GM18858 (cell line): ENCODE measurements around the gene STK32B.
"Not testable (repeated sequence)": the region's sequence is repeated elsewhere in the genome, so short reads cannot be mapped to it uniquely, and the experiment has no call there.

Source experiments
- ATAC-seq: cut with Tn5 transposase; IDR thresholded peaks from one replicate; pipeline ENCODE4 v1.9.1; 2021; ENCODE audit not compliant: unreplicated experiment

Gene STK32B

DNA sequence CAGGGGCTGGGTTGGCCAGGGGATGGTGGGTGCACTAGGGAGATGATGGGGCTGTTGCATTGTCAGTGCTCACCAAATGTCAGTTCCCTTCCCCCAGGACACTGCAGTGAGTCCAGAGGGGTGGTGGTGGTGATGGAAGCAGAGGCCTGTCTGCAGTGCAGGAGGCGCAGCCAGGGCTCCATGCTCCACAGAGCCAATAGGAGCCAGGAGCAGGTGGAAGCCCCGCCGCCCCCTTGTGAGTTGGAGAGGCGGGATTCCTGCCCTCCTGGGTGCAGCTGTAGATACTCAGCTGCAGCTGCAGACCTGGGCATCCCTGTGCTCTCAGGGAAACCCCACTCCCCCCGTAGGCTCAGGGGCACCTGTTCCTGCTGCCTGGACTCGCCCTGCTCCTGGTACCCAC lies 372.4 kb downstream of the STK32B start:
- ATAC-seq = no peak

DNA sequence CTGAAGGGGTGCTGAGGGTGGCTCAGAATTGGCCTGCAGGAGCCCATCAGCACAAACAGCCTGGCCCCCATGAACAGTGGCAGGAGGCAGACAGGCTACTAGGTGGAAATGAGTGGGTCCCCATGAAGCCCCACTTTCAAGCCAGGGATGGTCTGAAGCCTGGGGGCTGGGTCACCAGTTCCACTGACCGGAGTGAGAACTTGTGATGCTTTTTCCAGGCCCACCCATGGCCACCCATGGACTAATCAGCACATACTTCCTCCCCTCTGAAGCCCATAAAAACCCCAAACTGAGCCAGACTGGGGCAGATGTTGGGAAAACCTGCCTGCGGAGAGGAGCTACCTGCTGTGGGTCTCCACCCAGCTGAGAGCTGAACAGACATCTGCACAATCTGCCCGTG lies 372.9 kb downstream of the STK32B start:
- ATAC-seq = no peak

DNA sequence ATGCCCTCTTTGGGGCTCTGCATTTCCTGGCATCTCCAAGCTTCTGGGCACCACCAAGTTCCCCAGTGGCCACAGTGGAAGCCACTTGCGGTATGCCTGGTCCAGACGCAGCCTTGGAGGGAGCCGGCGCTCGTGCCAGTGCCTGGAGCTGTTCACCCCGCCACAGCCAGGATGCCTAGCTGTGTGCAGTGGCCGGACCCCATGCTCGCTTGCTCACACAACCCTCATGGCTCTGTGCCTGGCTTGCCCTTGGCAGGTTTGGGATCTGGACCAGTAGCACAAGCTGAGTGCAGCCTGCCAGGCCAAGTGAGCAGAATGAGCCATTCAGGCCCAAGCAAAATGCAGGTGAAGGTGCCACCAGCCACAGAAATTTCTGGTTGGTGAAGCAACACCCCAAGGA lies 373.6 kb downstream of the STK32B start:
- ATAC-seq = no peak

DNA sequence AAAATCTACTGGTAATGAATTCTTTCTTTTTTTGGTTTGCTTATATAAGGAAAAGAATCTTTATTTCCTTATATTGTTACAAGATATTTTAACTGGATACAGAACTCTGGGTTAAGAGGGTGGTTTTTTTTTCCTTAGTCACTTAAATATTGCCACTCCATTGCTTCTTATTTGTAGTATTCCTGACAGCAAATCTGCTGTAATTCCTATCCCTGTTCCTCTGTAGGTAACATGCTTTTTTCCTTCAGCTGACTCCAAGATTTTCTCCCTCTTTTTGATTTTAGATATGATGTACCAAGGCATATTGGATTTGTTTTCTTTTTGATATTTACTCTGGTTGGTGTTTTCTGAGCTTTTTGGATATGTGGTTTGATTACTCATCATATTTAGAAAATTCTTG lies 378.5 kb downstream of the STK32B start:
- ATAC-seq = no peak

DNA sequence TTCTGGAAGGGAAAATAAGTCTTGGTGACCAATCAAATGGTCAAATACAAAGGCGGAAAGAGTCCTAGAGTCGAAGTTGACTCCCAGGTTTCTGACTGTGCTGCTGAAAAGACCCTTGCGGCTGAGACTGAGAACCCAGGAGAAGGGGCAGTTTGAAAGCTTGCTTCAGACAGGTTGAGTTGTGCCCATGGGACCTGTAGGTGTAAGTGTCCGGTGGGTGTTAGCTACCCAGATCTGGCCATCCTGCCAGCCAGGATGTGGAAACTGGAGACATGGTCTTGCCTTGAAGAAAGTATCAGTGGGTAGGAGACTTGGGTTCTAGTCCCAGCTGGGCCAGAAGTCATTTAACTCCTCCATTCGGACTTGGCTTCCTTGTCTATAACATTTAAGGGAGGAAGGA lies 381.9 kb downstream of the STK32B start:
- ATAC-seq = no peak

DNA sequence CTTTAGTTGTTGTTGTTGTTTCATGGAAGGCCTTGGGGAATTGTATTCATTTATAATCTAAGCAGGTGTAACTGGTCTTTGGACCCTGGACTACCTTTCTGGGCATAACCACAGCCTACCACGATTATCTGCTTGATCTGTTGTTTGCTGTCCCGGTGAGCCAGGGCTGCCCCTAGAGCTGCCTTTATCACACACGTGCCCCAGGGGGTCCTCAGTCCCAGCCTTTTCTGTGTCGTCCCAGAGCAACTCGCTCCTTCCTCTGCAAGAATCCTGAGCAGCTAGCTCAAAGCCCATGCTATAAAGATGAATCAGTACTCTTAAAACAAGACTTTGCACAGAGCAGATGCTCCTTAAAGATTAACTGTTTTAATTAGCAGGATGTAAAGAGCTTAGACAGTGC lies 383.9 kb downstream of the STK32B start:
- ATAC-seq = no peak

DNA sequence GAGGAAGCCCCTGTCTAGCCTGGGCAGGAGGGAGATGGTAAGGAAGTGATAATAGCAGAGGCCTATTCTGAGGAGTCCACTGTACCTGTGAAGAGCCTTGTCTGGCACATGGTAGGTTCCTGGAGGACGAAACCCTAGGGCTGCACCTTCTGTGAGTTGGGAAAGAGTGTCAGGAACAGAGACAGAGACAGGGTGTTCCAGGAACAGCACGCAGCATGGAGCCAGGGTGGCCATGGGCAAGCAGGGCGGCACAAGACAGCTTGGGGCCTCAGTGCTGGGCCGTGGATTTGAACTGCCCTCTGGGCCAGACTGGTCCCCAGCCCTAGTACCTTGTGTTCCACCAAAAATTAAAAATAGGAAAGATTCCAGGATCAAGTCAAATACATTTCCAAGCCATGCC lies 384.5 kb downstream of the STK32B start:
- ATAC-seq = no peak

DNA sequence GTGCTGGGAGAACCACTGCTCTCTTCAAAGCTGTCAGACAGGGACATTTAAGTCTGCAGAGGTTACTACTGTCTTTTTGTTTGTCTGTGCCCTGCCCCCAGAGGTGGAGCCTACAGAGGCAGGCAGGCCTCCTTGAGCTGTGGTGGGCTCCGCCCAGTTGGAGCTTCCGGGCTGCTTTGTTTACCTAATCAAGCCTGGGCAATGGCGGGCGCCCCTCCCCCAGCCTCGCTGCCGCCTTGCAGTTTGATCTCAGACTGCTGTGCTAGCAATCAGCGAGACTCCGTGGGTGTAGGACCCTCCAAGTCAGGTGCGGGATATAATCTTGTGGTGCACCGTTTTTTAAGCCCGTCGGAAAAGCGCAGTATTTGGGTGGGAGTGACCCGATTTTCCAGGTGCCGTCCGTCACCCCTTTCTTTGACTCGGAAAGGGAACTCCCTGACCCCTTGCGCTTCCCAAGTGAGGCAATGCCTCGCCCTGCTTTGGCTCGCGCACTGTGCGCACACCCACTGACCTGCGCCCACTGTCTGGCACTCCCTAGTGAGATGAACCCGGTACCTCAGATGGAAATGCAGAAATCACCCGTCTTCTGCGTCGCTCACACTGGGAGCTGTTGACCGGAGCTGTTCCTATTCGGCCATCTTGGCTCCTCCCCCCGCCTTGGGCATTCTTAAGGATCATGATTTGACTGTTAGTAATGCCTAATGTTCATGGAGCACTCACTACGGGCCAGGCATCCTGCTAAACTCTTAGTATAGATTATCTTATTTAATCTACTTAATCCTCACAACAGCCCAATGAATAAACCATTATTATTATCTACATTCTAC lies 392.9 kb downstream of the STK32B start:
- ATAC-seq = not testable (repeated sequence)

DNA sequence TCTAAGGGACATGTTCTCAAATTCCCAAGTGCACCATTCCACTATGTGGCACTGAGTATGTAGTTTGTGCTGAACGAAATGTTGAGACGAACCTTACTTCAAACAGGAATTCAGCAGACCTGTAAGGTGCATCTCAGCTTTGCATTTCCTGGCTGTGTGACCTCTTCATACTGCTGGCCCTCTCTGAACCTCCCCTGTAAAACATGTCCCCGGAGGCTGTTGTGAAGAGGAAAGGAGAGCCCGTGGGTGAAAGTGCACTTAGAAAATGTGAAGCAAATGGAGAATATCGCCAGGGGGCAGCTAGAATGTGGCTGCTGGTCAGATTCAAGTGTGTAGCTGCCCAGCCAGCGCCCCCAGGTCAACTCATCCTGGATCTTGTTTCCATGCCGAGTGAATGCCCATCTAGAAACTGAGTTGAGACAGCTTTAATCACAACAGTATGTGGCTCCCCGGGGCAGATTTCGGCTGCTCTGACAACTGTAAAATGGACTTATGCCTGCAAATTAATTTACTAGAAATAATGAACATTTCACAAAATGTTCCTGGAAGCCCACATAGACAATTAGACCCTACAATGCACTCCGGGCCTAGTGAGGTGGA lies 393.7 kb downstream of the STK32B start:
- ATAC-seq = no peak

DNA sequence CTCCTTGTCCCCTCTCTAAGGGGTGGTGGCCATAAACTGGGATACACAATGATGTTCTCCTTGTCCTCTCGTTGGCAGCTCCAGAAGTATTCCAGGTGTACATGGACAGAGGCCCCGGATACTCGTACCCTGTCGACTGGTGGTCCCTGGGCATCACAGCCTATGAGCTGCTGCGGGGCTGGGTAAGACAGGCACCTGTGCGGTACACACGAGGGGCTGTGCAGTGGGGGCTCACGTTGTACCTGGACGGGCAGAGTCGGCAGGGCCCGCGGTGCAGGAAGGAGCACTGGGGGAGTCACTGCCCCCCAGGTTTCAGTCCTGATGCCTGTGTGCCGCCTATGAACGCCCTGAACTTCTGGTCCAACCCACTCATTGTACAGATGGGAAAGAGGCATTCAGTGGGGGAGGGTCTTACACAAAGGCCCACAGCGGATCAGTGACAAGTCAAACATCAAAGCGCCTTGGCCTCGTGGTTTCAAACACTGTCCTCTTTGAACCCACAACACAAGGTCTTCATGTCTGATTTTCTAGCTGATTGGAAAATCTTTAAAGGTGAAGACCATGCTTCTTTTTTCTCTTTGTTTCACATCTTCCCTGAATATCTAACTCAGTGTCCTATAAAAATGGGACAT lies 395.4 kb downstream of the STK32B start:
- no peak for ATAC-seq

DNA sequence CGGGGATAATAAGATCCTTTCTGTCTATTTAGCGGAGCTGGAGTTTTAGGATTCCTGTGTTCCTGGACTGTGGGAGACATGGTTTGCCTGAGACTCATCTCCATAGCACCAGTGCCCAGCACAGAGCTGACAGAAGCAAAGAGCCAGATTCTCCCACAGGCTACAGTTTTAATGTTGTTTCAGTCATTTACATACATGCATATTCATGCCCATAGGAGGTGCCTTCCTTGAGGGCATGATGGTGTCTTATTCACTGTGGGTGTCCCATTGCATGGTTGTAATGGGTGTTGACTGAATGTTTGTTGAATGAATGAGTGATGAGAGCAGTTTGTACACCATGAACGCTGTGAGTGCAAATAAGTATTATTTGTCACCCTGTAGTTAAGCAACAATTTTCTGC lies 396.5 kb downstream of the STK32B start:
- ATAC-seq = no peak

DNA sequence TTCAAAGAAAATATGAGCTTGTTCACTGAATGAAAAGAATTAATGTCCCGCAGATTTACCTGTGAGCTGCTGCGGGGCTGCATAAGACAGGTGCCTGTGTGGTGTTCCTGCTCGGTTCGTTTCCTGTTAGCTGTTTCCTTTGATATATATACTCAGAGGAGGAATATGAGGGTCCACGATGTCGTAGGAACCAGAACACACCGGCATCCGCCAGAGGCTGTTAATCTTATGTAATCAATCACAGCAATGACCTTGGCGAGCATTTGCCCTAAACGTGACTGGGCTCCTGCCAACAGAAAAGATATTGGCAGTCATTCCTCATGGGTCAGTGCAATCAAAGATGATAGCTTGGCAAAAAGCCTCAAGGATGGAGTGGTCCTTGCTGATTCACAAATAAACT lies 396.9 kb downstream of the STK32B start:
- no peak for ATAC-seq

DNA sequence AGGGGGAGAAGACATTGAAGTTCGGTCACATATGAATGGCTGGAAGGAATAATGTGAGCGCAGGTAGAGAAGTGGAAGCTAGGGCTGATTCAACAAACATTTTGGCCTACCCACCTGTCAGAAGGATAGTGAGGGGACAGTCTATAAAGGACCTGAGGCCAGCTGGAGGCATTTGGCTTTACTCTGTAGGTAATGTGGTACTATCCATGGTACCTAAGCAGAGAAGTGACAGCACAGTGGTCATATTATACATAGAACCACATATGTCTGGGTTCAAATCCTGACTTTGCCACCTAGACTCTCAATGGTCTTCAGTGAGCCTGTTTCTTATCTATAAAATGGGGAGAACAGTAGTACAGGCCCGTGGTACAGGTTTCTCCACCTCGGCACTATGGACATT lies 400.0 kb downstream of the STK32B start:
- ATAC-seq = no peak

DNA sequence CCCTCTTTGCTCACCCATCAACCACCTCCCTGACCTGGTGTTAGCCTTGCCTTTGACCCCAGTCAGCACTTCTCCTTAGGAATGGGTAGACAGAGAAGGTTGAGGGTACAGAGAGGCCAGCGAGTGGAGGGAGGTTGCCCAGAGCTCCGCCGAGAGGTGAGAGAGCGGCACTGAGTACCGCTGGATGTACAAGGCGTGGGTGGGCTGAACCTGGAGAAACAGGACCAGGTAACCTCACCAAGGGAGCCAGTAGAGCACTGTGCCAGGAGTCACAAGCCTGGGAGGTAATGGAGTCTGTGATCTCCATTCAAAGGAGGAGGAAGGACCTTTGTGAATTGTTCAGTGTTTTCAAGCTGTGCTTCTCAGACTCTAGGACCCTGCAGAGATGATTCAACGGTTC lies 400.9 kb downstream of the STK32B start:
- no peak for ATAC-seq

DNA sequence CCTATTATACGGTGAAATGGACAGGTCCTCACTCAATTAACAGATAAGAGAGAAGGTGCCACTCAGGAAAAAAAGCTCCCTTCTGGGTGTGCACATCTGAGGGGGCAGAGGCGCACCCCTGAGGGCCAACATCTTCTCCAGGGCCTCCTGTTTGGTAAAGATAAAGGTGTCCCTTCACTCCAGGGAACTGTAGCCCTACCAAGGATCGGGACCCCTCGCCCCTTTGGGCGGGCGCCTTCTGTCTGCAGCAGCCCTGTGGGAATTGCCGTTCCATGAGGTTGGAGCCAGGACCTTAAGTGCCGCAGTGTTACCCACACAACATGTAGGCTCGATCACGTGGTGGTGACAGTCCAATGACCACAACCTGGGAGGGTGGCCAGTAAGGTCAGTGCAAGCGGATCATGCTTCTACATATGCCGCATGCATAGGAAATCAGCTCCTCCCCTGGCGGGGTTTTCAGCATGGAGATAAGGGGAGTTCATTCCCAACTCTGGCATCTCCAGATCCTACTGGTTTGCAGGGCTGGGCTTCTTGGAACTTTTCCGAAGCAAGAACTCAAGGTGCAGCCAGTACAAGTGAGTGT lies 403.8 kb downstream of the STK32B start:
- ATAC-seq = no peak

DNA sequence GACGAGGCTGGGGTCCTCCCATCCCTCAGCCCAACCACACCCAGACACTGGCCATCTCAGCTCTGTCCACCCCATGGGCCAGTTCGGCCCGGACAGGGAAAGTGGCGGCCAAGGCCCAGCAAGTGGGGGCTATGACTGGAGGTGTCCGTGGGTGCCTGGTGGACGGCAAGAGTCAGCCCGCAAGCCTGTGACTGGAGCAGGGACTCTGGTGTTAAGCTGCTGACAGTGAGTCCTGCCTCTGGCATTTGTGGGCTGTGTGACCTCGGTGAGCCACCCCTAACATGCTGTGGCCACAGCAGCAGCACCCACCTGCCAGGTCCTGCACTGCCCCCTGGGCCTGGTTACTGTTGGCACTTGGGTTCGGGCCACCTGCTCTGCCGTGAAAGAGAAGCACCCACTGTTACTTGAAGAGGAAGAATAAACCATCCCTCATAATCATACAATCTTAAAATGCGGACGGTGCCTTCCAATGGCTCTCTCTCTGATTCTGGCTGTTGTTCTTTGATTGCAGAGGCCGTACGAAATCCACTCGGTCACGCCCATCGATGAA lies 405.1 kb downstream of the STK32B start:
- no peak for ATAC-seq

DNA sequence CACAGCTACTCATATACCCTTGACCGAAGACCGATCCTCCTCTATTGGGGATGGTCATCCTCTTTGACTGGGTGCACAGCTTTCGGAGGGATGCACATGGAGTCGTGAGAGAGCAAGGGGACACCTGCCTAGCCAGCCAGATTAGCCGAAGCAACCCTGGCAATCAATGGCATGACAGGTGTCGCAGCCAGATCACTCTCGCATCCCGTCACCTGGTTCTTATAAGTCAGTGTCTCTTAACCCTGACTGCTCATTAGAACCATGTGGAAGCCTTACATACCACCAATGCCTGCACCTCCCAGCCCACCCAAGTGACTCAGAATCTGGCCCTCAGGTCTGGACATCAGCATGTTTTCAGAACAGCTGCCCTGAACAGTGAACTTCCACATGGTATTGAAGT lies 407.4 kb downstream of the STK32B start:
- ATAC-seq = no peak

DNA sequence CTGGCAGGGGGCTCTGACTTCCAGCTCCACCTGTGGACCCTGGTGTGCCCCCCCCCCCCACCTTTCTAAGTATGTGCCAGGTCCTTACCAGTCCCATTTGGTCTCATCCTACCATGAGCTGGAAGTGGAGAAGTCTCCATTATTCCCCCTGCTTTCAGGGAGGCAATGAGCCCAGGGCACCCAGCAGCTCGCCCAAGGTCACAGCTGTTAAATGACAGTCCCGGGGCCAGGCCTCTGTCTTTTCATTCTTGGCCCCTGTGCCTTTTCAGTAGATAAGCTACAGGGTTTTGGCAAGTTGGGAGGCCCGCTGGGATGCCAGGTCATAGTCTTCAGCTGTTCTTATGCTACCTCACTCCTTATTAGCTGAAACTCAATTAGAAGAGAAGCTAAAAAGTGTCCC lies 408.0 kb downstream of the STK32B start:
- no peak for ATAC-seq

DNA sequence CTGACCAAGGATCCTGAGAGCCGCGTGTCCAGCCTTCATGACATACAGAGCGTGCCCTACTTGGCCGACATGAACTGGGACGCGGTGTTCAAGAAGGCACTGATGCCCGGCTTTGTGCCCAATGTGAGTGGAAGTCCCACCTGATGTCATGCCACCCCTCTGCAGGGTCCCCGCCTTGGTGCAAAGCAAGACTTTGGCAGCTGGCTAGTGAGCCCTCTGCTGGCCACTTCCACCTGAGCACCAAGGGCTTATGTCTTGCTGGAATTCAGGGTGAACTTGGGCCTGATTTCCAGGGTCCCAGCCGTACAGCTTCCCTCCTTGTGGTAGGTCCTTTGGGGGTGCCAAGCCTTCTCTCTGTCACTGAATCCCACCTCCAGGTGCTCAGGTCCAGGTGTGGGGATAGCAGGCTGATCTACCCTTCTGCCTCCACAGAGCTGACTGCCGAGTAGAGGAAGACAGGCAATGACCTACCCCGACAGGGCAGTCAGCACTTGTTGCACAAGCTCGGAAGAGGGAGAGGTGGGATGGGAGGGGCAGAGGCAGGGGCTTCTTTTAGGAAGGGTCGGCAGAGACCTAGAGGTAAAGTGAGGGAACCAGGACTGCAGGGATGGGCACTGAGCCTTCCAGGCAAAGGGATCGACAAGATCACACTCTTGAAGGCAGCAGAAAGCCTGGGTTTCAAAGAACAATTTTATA lies 409.0 kb downstream of the STK32B start:
- no peak for ATAC-seq

DNA sequence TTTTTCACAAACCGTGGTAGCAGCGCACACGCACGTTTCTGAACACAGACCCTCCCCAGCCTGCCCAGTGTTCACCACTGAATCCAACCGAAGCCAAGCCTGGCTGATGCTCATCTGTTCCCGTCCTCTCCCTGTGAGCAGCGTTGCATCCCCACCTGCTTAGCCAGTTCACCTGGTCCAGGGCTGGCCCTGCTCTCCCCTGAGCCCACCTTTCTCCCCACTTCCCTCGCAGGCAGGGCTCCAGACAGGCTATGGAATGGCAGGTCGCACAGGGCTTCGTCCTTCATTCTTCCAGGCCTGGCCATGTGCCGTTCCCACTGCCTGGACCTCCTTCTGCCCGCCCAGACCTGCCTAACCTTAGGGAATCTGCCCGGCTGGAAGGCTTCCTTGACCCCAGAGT lies 410.2 kb downstream of the STK32B start:
- ATAC-seq = no peak

DNA sequence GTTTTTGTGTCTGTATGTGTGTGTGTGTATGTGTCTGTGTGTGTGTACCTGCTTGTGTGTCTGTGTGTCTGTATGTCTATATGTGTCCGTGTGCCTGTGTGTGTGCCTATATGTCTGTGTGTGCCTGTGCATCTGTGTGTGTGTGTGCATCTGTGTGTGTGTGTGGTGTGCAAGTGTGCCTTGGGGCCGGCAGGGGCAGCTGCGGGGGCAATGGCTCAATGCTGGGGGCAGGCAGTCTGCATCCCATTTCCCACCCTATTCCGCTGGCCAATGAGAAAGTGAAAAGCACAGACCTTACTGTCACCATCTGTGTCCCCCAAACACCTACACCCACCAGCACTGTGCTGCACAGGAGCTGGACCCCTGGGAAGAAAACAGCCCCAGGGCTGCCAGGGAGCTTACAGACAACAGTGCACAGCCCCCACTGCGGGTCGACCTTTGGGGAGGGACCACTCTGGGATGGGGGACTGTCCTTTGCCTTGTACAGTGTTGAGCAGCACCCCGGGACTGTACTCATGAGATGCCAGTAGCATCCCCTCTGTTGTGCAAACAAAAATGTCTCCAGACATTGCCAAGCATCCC lies 411.1 kb downstream of the STK32B start:
- no peak for ATAC-seq
